ENCODE measurements around the gene UBE2Q2. TPM values are rescaled to one million over a fixed set of nuclear protein-coding genes. Genes with fewer than 3 reads are reported as not detected.

Gene UBE2Q2
- polyA plus RNA-seq, 1 of the 3 experiments (the other 2 are of a cell fraction) = 14.5 TPM

DNA sequence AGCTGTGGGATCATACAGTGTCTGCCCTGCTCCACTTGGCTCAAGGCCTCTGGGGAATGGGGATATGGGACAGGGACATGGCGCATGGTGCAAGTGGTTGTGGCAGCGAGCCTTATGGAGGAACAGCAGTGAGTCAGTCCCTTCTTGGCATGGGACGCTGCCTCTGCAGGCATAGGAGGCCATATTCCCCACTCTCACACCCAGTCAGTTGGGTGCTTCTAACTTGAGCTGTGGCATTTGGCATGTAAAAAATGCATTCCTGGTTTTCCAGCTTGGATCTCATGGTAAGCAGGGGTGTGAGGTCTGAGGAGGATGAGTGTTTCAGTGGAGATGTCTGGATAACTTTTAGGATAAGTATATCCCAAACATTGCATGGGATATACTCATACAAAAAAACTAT, 31.6 kb upstream of the UBE2Q2 start:
- no peak for DNase-seq
- TF ChIP-seq RAD21 (IDR thresholded peaks at IDR 0.05; ENCODE audit: low read length) (no peak), YY1 (IDR thresholded peaks at IDR 0.05; ENCODE audit: low read depth) (no peak), NFIC (IDR thresholded peaks at IDR 0.05; ENCODE audit: borderline replicate concordance) (no peak), TCF12 (IDR thresholded peaks at IDR 0.05) (no peak)
- TF ChIP-seq, protein P1, sequence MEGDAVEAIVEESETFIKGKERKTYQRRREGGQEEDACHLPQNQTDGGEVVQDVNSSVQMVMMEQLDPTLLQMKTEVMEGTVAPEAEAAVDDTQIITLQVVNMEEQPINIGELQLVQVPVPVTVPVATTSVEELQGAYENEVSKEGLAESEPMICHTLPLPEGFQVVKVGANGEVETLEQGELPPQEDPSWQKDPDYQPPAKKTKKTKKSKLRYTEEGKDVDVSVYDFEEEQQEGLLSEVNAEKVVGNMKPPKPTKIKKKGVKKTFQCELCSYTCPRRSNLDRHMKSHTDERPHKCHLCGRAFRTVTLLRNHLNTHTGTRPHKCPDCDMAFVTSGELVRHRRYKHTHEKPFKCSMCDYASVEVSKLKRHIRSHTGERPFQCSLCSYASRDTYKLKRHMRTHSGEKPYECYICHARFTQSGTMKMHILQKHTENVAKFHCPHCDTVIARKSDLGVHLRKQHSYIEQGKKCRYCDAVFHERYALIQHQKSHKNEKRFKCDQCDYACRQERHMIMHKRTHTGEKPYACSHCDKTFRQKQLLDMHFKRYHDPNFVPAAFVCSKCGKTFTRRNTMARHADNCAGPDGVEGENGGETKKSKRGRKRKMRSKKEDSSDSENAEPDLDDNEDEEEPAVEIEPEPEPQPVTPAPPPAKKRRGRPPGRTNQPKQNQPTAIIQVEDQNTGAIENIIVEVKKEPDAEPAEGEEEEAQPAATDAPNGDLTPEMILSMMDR (IDR thresholded peaks at IDR 0.05) = no peak
- TF ChIP-seq, protein P2, sequence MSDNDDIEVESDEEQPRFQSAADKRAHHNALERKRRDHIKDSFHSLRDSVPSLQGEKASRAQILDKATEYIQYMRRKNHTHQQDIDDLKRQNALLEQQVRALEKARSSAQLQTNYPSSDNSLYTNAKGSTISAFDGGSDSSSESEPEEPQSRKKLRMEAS (IDR thresholded peaks at IDR 0.05; ENCODE audit: low read depth) = no peak
- Histone ChIP-seq H3F3A (replicated peaks; ENCODE audit: insufficient read depth) (no peaks in the 10 kb centered on the region), H3K4me3 (ENCODE audit: low read depth in 2 of 2, low read length in 1 of 2) (no peak overlapping the region), H3K9ac (no peak overlapping the region), H3K27ac (ENCODE audit: low read depth in 2 of 2, low read length in 1 of 2) (no peak overlapping the region), H3K4me1 (ENCODE audit: control insufficient read depth in 1 of 2, insufficient read depth in 2 of 2, low read depth in 1 of 2, low read length in 1 of 2) (no peaks in the 10 kb centered on the region), H3K9me3 (no peaks in the 10 kb centered on the region), H2AFZ (ENCODE audit: low read depth) (no peak overlapping the region), H3K9me2 (no peaks in the 10 kb centered on the region), H3K27me3 (ENCODE audit: insufficient read depth) (no peaks in the 10 kb centered on the region), H3K4me2 (no peak overlapping the region), H3K36me3 (replicated peaks in 1 of 2; ENCODE audit: control insufficient read depth in 1 of 2, insufficient read depth in 2 of 2, low read length in 1 of 2) (no peaks in the 10 kb centered on the region), H4K20me1 (ENCODE audit: insufficient read depth) (no peaks in the 10 kb centered on the region), H3K79me2 (ENCODE audit: insufficient read depth) (no peaks in the 10 kb centered on the region)
- WGBS (ENCODE audit: low lambda C conversion rate) = no CpG with 5 or more reads among the region's 3 CpGs
- POLR2A ChIA-PET = no interaction called here
- CTCF ChIA-PET = interaction anchor here (0.7 to 3.8 kb wide), 5 partner anchors 9 to 332 kb away, joined by 3 to 23 read pairs (median 14); no protein-coding TSS in a partner anchor

DNA sequence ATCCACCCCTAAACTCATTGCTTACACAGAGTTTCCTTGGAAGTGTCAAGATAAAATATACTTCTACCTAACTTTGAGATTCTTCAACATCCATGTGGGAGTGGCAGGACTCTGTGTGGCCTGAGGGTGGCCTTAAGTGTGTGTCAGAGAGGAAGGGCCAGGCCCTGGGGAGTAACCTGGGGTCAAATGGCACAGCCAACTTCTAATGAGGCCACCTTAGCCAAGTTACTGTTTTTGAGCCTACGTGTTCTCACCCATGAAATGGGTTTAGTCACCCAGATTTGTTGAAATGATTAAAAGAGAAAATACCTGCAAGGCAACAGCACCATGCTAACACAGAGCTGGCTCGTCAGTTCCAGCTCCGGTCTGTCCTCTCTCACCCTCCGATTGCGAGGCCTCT, 28.5 kb upstream of the UBE2Q2 start:
- H3K4me1 ChIP-seq (ENCODE audit: control insufficient read depth in 1 of 2, insufficient read depth in 2 of 2, low read depth in 1 of 2, low read length in 1 of 2) = no peaks in the 10 kb centered on the region; a peak in 1 of 4 replicates
- DNase-seq = no peak
- H2AFZ ChIP-seq (ENCODE audit: low read depth) = no peak overlapping the region
- H3K9me3 ChIP-seq = no peaks in the 10 kb centered on the region
- ChIA-PET POLR2A (no interaction called here), CTCF (interaction anchor here (0.5 to 4.0 kb wide), 5 partner anchors 13 to 447 kb away, joined by 3 to 22 read pairs (median 3); no protein-coding TSS in a partner anchor)
- TF ChIP-seq EP300 (IDR thresholded peaks at IDR 0.05; ENCODE audit: borderline replicate concordance in 1 of 2, low read depth in 1 of 2, low read length in 1 of 2) = no peak
- TF ChIP-seq NRF1 (IDR thresholded peaks at IDR 0.05; ENCODE audit: low read depth, low read length) = no peak
- no peak for TF ChIP-seq TAF1 (IDR thresholded peaks at IDR 0.05; ENCODE audit: borderline replicate concordance, low read depth, low read length)
- TF ChIP-seq MXI1 (IDR thresholded peaks at IDR 0.05; ENCODE audit: low read depth, low read length) = no peak
- TF ChIP-seq FOSL2 (IDR thresholded peaks at IDR 0.05; ENCODE audit: borderline replicate concordance, low read depth) = no peak
- no peak for TF ChIP-seq RFX5 (IDR thresholded peaks at IDR 0.05; ENCODE audit: low read length)
- TF ChIP-seq, protein P2 (IDR thresholded peaks at IDR 0.05; ENCODE audit: low read depth) = no peak
- no peak for TF ChIP-seq RXRA (IDR thresholded peaks at IDR 0.05; ENCODE audit: borderline replicate concordance, low read depth)
- H3K79me2 ChIP-seq (ENCODE audit: insufficient read depth) = no peaks in the 10 kb centered on the region
- 93% methylated on average over 5 of the region's 5 CpGs for WGBS (ENCODE audit: low lambda C conversion rate)
- no peaks in the 10 kb centered on the region for H3K27me3 ChIP-seq (ENCODE audit: insufficient read depth)
- H3K4me2 ChIP-seq = no peak overlapping the region
- no peaks in the 10 kb centered on the region for H3K36me3 ChIP-seq (replicated peaks in 1 of 2; ENCODE audit: control insufficient read depth in 1 of 2, insufficient read depth in 2 of 2, low read length in 1 of 2)
- no peaks in the 10 kb centered on the region for H3K9me2 ChIP-seq
- no peak overlapping the region for H3K4me3 ChIP-seq (ENCODE audit: low read depth in 2 of 2, low read length in 1 of 2)
- H4K20me1 ChIP-seq (ENCODE audit: insufficient read depth) = no peaks in the 10 kb centered on the region
- no peak overlapping the region for H3K27ac ChIP-seq (ENCODE audit: low read depth in 2 of 2, low read length in 1 of 2)
- no peaks in the 10 kb centered on the region for H3F3A ChIP-seq (replicated peaks; ENCODE audit: insufficient read depth)
- H3K9ac ChIP-seq = no peak overlapping the region
